DMS114 treated with DMSO at 0.1 percent for 48 hours (cell line): ENCODE measurements around the gene TOR1AIP2.

Source experiments
- DNase-seq: peaks from one replicate; lab custom pipeline; 2025; ENCODE audit not compliant: unreplicated experiment; lab: John Stamatoyannopoulos, UW

TOR1AIP2 gene

GRCh38 chr1:179826626-179827280 is 50.9 kb downstream of the TOR1AIP2 start:
- DNase-seq: no peak

GRCh38 chr1:179825798-179826460 is 51.7 kb downstream of the TOR1AIP2 start:
- no peak for DNase-seq

- DNase-seq: no peak
Measured at GRCh38 chr1:179825206-179825605, 52.4 kb downstream of the TOR1AIP2 start.

GRCh38 chr1:179824265-179824664 is 53.3 kb downstream of the TOR1AIP2 start:
- no peak for DNase-seq

- DNase-seq: no peak
Measured at GRCh38 chr1:179823693-179824092, 53.9 kb downstream of the TOR1AIP2 start.

GRCh38 chr1:179822065-179822464 is 55.5 kb downstream of the TOR1AIP2 start:
- DNase-seq: no peak

GRCh38 chr1:179821524-179821923 is 56.1 kb downstream of the TOR1AIP2 start:
- no peak for DNase-seq

GRCh38 chr1:179820226-179820970 is 57.2 kb downstream of the TOR1AIP2 start:
- DNase-seq: no peak

- no peak for DNase-seq
Measured at GRCh38 chr1:179818743-179819173, 58.8 kb downstream of the TOR1AIP2 start.

GRCh38 chr1:179818260-179818659 is 59.3 kb downstream of the TOR1AIP2 start:
- DNase-seq: no peak

GRCh38 chr1:179817789-179818188 is 59.8 kb downstream of the TOR1AIP2 start:
- no peak for DNase-seq

- DNase-seq: no peak
Measured at GRCh38 chr1:179817056-179817455, 60.5 kb downstream of the TOR1AIP2 start.

- DNase-seq: no peak
Measured at GRCh38 chr1:179816196-179816960, 61.2 kb downstream of the TOR1AIP2 start.

- DNase-seq: no peak
Measured at GRCh38 chr1:179815641-179816040, 62.0 kb downstream of the TOR1AIP2 start.

- DNase-seq: peak; percentile 75
Measured at GRCh38 chr1:179814546-179814838, 63.1 kb downstream of the TOR1AIP2 start.

GRCh38 chr1:179813626-179814545 is 63.7 kb downstream of the TOR1AIP2 start:
- DNase-seq: no peak

GRCh38 chr1:179812501-179813292 is 64.9 kb downstream of the TOR1AIP2 start:
- DNase-seq: no peak

GRCh38 chr1:179810367-179810715 is 67.3 kb downstream of the TOR1AIP2 start:
- no peak for DNase-seq

GRCh38 chr1:179809506-179810366 is 67.9 kb downstream of the TOR1AIP2 start:
- peak; percentile 67 for DNase-seq
